ENCODE data around the gene TBKBP1.
A peak's percentile ranks its signal among the peaks of the same experiment; 100 is the strongest.

TBKBP1 gene

GRCh38 chr17:47698749-47699535, 5.0 kb downstream of the TBKBP1 start:
- Histone ChIP-seq H3K4me2 (no peak overlapping the region), H3K4me3 (IDR thresholded peaks at IDR 0.05; ENCODE audit: insufficient read depth, low read depth, low read length) (no peak overlapping the region), H3K27ac (no peak overlapping the region)

DNA sequence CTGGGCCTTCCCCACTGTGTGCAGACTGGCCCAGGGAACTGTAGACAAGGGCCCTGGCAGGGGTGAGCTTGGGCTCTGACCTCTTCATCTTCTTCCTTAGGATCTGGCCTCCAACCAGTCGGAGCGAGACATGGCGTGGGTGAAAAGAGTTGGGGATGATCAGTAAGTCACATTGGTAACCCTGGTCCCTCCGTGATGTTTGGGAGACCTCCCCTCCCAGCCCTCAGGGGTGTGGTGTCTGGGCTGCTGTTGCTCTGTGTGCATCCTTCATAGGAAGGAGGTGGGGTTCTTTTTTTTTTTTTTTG, 5.5 kb downstream of the TBKBP1 start:
- H3K36me3 ChIP-seq (ENCODE audit: insufficient read depth) = no peaks in the 10 kb centered on the region
- H3K79me2 ChIP-seq (ENCODE audit: insufficient read depth, low read depth) = no peaks in the 10 kb centered on the region
- peaks cover 8% of the 10 kb centered on the region for H3K4me1 ChIP-seq (ENCODE audit: low read depth, poor library complexity, severe bottlenecking)
- TF ChIP-seq, protein P1, sequence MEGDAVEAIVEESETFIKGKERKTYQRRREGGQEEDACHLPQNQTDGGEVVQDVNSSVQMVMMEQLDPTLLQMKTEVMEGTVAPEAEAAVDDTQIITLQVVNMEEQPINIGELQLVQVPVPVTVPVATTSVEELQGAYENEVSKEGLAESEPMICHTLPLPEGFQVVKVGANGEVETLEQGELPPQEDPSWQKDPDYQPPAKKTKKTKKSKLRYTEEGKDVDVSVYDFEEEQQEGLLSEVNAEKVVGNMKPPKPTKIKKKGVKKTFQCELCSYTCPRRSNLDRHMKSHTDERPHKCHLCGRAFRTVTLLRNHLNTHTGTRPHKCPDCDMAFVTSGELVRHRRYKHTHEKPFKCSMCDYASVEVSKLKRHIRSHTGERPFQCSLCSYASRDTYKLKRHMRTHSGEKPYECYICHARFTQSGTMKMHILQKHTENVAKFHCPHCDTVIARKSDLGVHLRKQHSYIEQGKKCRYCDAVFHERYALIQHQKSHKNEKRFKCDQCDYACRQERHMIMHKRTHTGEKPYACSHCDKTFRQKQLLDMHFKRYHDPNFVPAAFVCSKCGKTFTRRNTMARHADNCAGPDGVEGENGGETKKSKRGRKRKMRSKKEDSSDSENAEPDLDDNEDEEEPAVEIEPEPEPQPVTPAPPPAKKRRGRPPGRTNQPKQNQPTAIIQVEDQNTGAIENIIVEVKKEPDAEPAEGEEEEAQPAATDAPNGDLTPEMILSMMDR (conservative IDR thresholded peaks at IDR 0.05; ENCODE audit: low read depth, low read length) = no peak
- no peak overlapping the region for H3K4me2 ChIP-seq
- no peak overlapping the region for H3K27ac ChIP-seq
- no peaks in the 10 kb centered on the region for H3K27me3 ChIP-seq (ENCODE audit: insufficient read depth, low read depth)
- no peak overlapping the region for H3K9ac ChIP-seq
- no peaks in the 10 kb centered on the region for H4K20me1 ChIP-seq (ENCODE audit: insufficient read depth)
- H2AFZ ChIP-seq (ENCODE audit: low read depth) = no peak overlapping the region
- H3K4me3 ChIP-seq (IDR thresholded peaks at IDR 0.05; ENCODE audit: insufficient read depth, low read depth, low read length) = no peak overlapping the region

More at GRCh38 chr17:47698749-47699535, 5.0 kb downstream of the TBKBP1 start:
- no peak overlapping the region for H3K9ac ChIP-seq
- H3K36me3 ChIP-seq (ENCODE audit: insufficient read depth) = no peaks in the 10 kb centered on the region
- peaks cover 8% of the 10 kb centered on the region for H3K4me1 ChIP-seq (ENCODE audit: low read depth, poor library complexity, severe bottlenecking)
- no peak overlapping the region for H2AFZ ChIP-seq (ENCODE audit: low read depth)
- TF ChIP-seq, protein P1 (conservative IDR thresholded peaks at IDR 0.05; ENCODE audit: low read depth, low read length) = peak; percentile 99
- H4K20me1 ChIP-seq (ENCODE audit: insufficient read depth) = no peaks in the 10 kb centered on the region
- no peaks in the 10 kb centered on the region for H3K79me2 ChIP-seq (ENCODE audit: insufficient read depth, low read depth)
- H3K27me3 ChIP-seq (ENCODE audit: insufficient read depth, low read depth) = no peaks in the 10 kb centered on the region

GRCh38 chr17:47700471-47701449, 6.8 kb downstream of the TBKBP1 start:
- TF ChIP-seq, protein P1 (conservative IDR thresholded peaks at IDR 0.05; ENCODE audit: low read depth, low read length) = no peak
- Histone ChIP-seq H3K4me1 (ENCODE audit: low read depth, poor library complexity, severe bottlenecking) (peaks cover 12% of the 10 kb centered on the region), H3K9ac (no peak overlapping the region), H3K27me3 (ENCODE audit: insufficient read depth, low read depth) (no peaks in the 10 kb centered on the region), H3K4me3 (IDR thresholded peaks at IDR 0.05; ENCODE audit: insufficient read depth, low read depth, low read length) (no peak overlapping the region), H3K27ac (no peak overlapping the region), H3K79me2 (ENCODE audit: insufficient read depth, low read depth) (no peaks in the 10 kb centered on the region), H4K20me1 (ENCODE audit: insufficient read depth) (no peaks in the 10 kb centered on the region), H3K36me3 (ENCODE audit: insufficient read depth) (no peaks in the 10 kb centered on the region), H3K4me2 (no peak overlapping the region), H2AFZ (ENCODE audit: low read depth) (no peak overlapping the region)

GRCh38 chr17:47701608-47702007, 7.6 kb downstream of the TBKBP1 start:
- no peak overlapping the region for H3K4me3 ChIP-seq (IDR thresholded peaks at IDR 0.05; ENCODE audit: insufficient read depth, low read depth, low read length)
- H4K20me1 ChIP-seq (ENCODE audit: insufficient read depth) = no peaks in the 10 kb centered on the region
- no peaks in the 10 kb centered on the region for H3K27me3 ChIP-seq (ENCODE audit: insufficient read depth, low read depth)
- no peaks in the 10 kb centered on the region for H3K79me2 ChIP-seq (ENCODE audit: insufficient read depth, low read depth)
- H3K4me1 ChIP-seq (ENCODE audit: low read depth, poor library complexity, severe bottlenecking) = peaks cover 21% of the 10 kb centered on the region
- H3K9ac ChIP-seq = no peak overlapping the region
- TF ChIP-seq, protein P1 (conservative IDR thresholded peaks at IDR 0.05; ENCODE audit: low read depth, low read length) = no peak
- H3K27ac ChIP-seq = no peak overlapping the region
- H3K36me3 ChIP-seq (ENCODE audit: insufficient read depth) = no peaks in the 10 kb centered on the region
- H2AFZ ChIP-seq (ENCODE audit: low read depth) = no peak overlapping the region
- no peak overlapping the region for H3K4me2 ChIP-seq
